ENCODE results near the gene MRPL58. TPM values are rescaled to one million over a fixed set of nuclear protein-coding genes. Genes with fewer than 3 reads are reported as not detected.

MRPL58 gene
- total RNA-seq, 2 experiments from 2014 or later, result 32.2 to 36.2 TPM

GRCh38 chr17:75064460-75064859, 52.0 kb downstream of the MRPL58 start:
- H3K4me1 Mint-ChIP-seq, result peaks cover 30% of the 10 kb centered on the region
- DNase-seq, result no peak
- H3K27me3 Mint-ChIP-seq, result no peaks in the 10 kb centered on the region
- POLR2A ChIA-PET, result no interaction called here
- no peak overlapping the region for H3K4me3 Mint-ChIP-seq
- H3K9me3 Mint-ChIP-seq, result no peaks in the 10 kb centered on the region
- peaks cover 4% of the 10 kb centered on the region for H3K36me3 Mint-ChIP-seq
- no peak overlapping the region for H3K27ac Mint-ChIP-seq
- no peak for ATAC-seq (ENCODE audit: low read depth)

- H3K4me3 Mint-ChIP-seq, result no peak overlapping the region
Measured at GRCh38 chr17:75064867-75065561, 52.5 kb downstream of the MRPL58 start.

DNA sequence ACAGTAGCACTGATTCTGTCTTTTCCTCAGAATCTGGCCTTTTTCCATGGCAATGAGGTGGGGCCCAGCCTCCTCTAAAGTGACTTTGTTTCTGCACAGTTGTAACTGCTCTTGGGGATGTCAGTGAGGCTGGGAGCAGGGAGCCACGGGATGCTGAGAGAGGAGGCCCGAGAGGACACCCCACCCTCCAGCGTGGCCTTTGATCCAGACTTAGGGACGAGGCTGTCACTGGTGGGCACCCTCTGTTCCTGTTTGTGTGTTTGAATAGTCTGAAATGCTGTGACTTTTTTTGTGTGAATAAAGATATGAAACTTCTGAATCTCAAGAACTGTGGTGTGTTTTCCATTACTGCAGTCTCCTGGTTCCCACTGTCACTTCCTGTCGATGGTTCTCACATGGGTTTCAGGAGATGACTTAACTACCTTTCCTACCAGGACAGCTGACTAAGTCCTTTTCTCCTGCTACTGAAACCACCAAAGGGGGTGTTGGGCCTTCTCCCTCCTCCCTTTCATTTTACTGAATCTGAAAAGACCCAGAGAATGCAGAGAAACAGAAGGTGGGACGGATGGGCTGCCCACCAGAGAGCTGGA, 53.2 kb downstream of the MRPL58 start:
- Mint-ChIP-seq H3K4me1 (peaks cover 26% of the 10 kb centered on the region), H3K4me3 (no peak overlapping the region), H3K27ac (peak overlapping the region; percentile 70), H3K9me3 (no peaks in the 10 kb centered on the region), H3K27me3 (no peaks in the 10 kb centered on the region), H3K36me3 (peaks cover 4% of the 10 kb centered on the region)
- ATAC-seq (ENCODE audit: low read depth) (no peak), DNase-seq (no peak)
- POLR2A ChIA-PET, result no interaction called here

More at GRCh38 chr17:75064867-75065561, 52.5 kb downstream of the MRPL58 start:
- POLR2A ChIA-PET, result no interaction called here
- Mint-ChIP-seq H3K36me3 (peaks cover 4% of the 10 kb centered on the region), H3K4me1 (peaks cover 26% of the 10 kb centered on the region), H3K9me3 (no peaks in the 10 kb centered on the region), H3K27me3 (no peaks in the 10 kb centered on the region), H3K27ac (no peak overlapping the region)
- ATAC-seq (ENCODE audit: low read depth), result no peak
- DNase-seq, result no peak

DNA sequence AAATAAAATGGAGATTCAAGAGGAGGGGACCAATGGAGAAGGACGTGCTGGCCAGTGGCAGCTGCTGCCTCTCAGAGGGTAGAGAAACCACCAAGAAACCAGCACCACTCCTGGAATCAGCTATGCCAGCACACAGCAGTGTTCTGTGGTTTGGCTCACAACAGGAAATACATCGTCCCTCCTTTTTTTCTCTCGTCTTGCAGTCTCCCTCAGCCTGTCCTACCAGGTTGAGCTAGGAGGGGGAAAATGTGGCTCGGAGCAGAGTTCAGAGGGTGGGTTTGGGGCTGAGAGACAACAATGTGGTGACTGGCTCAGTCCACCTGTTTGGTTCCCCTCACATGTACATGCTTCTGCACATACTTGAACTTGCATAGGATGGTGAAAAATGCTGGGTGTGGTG, 55.4 kb downstream of the MRPL58 start:
- Mint-ChIP-seq H3K27ac (peak overlapping the region; percentile 91), H3K36me3 (peaks cover 2% of the 10 kb centered on the region), H3K4me3 (peak overlapping the region; percentile 65), H3K9me3 (no peaks in the 10 kb centered on the region), H3K27me3 (no peaks in the 10 kb centered on the region), H3K4me1 (peaks cover 21% of the 10 kb centered on the region)
- POLR2A ChIA-PET, result interaction anchor here (0.6 to 2.7 kb wide), 8 partner anchors 14 to 87 kb away, joined by 3 to 9 read pairs (median 4); partner anchors contain the start of genes ATP5PD, KCTD2, MRPL58 and SLC16A5
- peak; percentile 88 for ATAC-seq (ENCODE audit: low read depth)
- DNase-seq, result peak; percentile 45

GRCh38 chr17:75068750-75069149, 56.3 kb downstream of the MRPL58 start:
- Mint-ChIP-seq H3K27me3 (no peaks in the 10 kb centered on the region), H3K36me3 (peaks cover 2% of the 10 kb centered on the region), H3K4me3 (no peak overlapping the region), H3K9me3 (no peaks in the 10 kb centered on the region), H3K27ac (peak overlapping the region; percentile 73), H3K4me1 (peaks cover 21% of the 10 kb centered on the region)
- no peak for ATAC-seq (ENCODE audit: low read depth)
- no peak for DNase-seq
- POLR2A ChIA-PET, result interaction anchor here (0.7 to 2.7 kb wide), 3 partner anchors 19 to 107 kb away, joined by 3 to 9 read pairs (median 5); partner anchors contain the start of genes MRPL58 and SLC16A5

GRCh38 chr17:75069783-75070182, 57.3 kb downstream of the MRPL58 start:
- Mint-ChIP-seq H3K9me3 (no peaks in the 10 kb centered on the region), H3K27me3 (no peaks in the 10 kb centered on the region), H3K27ac (no peak overlapping the region), H3K4me1 (peaks cover 21% of the 10 kb centered on the region), H3K4me3 (no peak overlapping the region), H3K36me3 (peaks cover 2% of the 10 kb centered on the region)
- DNase-seq (no peak), ATAC-seq (ENCODE audit: low read depth) (peak; percentile 34)
- POLR2A ChIA-PET, result interaction anchor here (0.7 kb wide), 1 partner anchor 44 kb away, joined by 3 read pairs; no protein-coding TSS in a partner anchor

Other genes with a start within 250 kb of the MRPL58 start
- 10 to 100 TPM; 37.6 to 42.1 TPM for gene NAT9, start 236.3 kb upstream of the MRPL58 start, total RNA-seq
- gene GRIN2C, start 152.8 kb upstream of the MRPL58 start, total RNA-seq, result under 1 TPM in 1 of 2 experiments, not detected in 1; 0.17 TPM
- gene FDXR, start 139.7 kb upstream of the MRPL58 start, total RNA-seq, result 10 to 100 TPM; 25.4 to 30.8 TPM
- gene FADS6, start 119.0 kb upstream of the MRPL58 start, total RNA-seq, result not detected
- gene USH1G, start 89.4 kb upstream of the MRPL58 start, total RNA-seq, result not detected
- gene OTOP2, start 88.4 kb upstream of the MRPL58 start, total RNA-seq, result not detected
- gene OTOP3, start 76.8 kb upstream of the MRPL58 start, total RNA-seq, result not detected
- gene HID1, start 39.9 kb upstream of the MRPL58 start, total RNA-seq, result 1 to 10 TPM; 3.6 to 3.9 TPM
- under 1 TPM; 0.11 to 0.14 TPM for gene CDR2L, start 25.0 kb upstream of the MRPL58 start, total RNA-seq
- 100 to 1,000 TPM; 196 to 199 TPM for gene ATP5PD, start 34.3 kb downstream of the MRPL58 start, total RNA-seq
- 10 to 100 TPM; 20.4 to 22.4 TPM for gene KCTD2, start 34.6 kb downstream of the MRPL58 start, total RNA-seq
- 10 to 100 TPM in 1 of 2 experiments, 1 to 10 TPM in 1; 9.1 to 11.0 TPM for gene SLC16A5, start 75.3 kb downstream of the MRPL58 start, total RNA-seq
- 10 to 100 TPM; 16.2 to 17.6 TPM for gene ARMC7, start 97.3 kb downstream of the MRPL58 start, total RNA-seq
- 10 to 100 TPM; 69.9 to 70.8 TPM for gene NT5C, start 119.1 kb downstream of the MRPL58 start, total RNA-seq
- gene JPT1, start 141.8 kb downstream of the MRPL58 start, total RNA-seq, result 100 to 1,000 TPM; 194 to 213 TPM
- gene SUMO2, start 170.3 kb downstream of the MRPL58 start, total RNA-seq, result 100 to 1,000 TPM; 470 to 500 TPM
- 100 to 1,000 TPM; 154 to 167 TPM for gene NUP85, start 193.0 kb downstream of the MRPL58 start, total RNA-seq
- 10 to 100 TPM; 92.9 to 95.2 TPM for gene GGA3, start 248.9 kb downstream of the MRPL58 start, total RNA-seq
- gene MRPS7, start 249.2 kb downstream of the MRPL58 start, total RNA-seq, result 10 to 100 TPM; 34.0 to 36.1 TPM